ENCODE data around the gene MED9.

The MED9 gene

GRCh38 chr17:17523731-17524490 is 47.1 kb downstream of the MED9 start:
- Mint-ChIP-seq H3K36me3 (no peaks in the 10 kb centered on the region), H3K9me3 (no peaks in the 10 kb centered on the region), H3K27ac (no peak overlapping the region), H3K4me3 (no peak overlapping the region), H3K4me1 (no peaks in the 10 kb centered on the region)
- no peak for DNase-seq (ENCODE audit: low spot score in 2 of 2)
- no peak for ATAC-seq

- Mint-ChIP-seq H3K9me3 (no peaks in the 10 kb centered on the region), H3K4me3 (no peak overlapping the region), H3K4me1 (no peaks in the 10 kb centered on the region), H3K36me3 (no peaks in the 10 kb centered on the region), H3K27ac (peak overlapping the region; percentile 43)
- ATAC-seq, result no peak
- DNase-seq (ENCODE audit: low spot score in 2 of 2), result no peak
Observed at GRCh38 chr17:17525311-17525710, 48.5 kb downstream of the MED9 start.

GRCh38 chr17:17525956-17526355 is 49.2 kb downstream of the MED9 start:
- no peak for ATAC-seq
- no peaks in the 10 kb centered on the region for H3K4me1 Mint-ChIP-seq
- DNase-seq (ENCODE audit: low spot score in 2 of 2), result no peak
- H3K9me3 Mint-ChIP-seq, result no peaks in the 10 kb centered on the region
- H3K27ac Mint-ChIP-seq, result no peak overlapping the region
- H3K36me3 Mint-ChIP-seq, result no peaks in the 10 kb centered on the region
- H3K4me3 Mint-ChIP-seq, result no peak overlapping the region

GRCh38 chr17:17526369-17526768 is 49.6 kb downstream of the MED9 start:
- Mint-ChIP-seq H3K27ac (no peak overlapping the region), H3K36me3 (no peaks in the 10 kb centered on the region), H3K4me1 (no peaks in the 10 kb centered on the region), H3K4me3 (no peak overlapping the region), H3K9me3 (no peaks in the 10 kb centered on the region)
- DNase-seq (ENCODE audit: low spot score in 2 of 2), result no peak
- ATAC-seq, result no peak

GRCh38 chr17:17527534-17527933 is 50.7 kb downstream of the MED9 start:
- Mint-ChIP-seq H3K9me3 (no peaks in the 10 kb centered on the region), H3K4me1 (no peaks in the 10 kb centered on the region), H3K36me3 (no peaks in the 10 kb centered on the region), H3K4me3 (no peak overlapping the region), H3K27ac (no peak overlapping the region)
- DNase-seq (ENCODE audit: low spot score in 2 of 2), result no peak
- ATAC-seq, result no peak

GRCh38 chr17:17527956-17528500 is 51.2 kb downstream of the MED9 start:
- H3K27ac Mint-ChIP-seq, result no peak overlapping the region
- ATAC-seq, result no peak
- H3K4me1 Mint-ChIP-seq, result no peaks in the 10 kb centered on the region
- no peak overlapping the region for H3K4me3 Mint-ChIP-seq
- DNase-seq (ENCODE audit: low spot score in 2 of 2), result no peak
- no peaks in the 10 kb centered on the region for H3K36me3 Mint-ChIP-seq
- no peaks in the 10 kb centered on the region for H3K9me3 Mint-ChIP-seq

GRCh38 chr17:17528696-17529652 is 52.2 kb downstream of the MED9 start:
- H3K27ac Mint-ChIP-seq, result no peak overlapping the region
- no peaks in the 10 kb centered on the region for H3K4me1 Mint-ChIP-seq
- ATAC-seq, result no peak
- no peaks in the 10 kb centered on the region for H3K36me3 Mint-ChIP-seq
- no peak for DNase-seq (ENCODE audit: low spot score in 2 of 2)
- H3K4me3 Mint-ChIP-seq, result no peak overlapping the region
- H3K9me3 Mint-ChIP-seq, result no peaks in the 10 kb centered on the region

GRCh38 chr17:17531156-17531555 is 54.4 kb downstream of the MED9 start:
- no peak for ATAC-seq
- Mint-ChIP-seq H3K4me1 (no peaks in the 10 kb centered on the region), H3K9me3 (no peaks in the 10 kb centered on the region), H3K4me3 (no peak overlapping the region), H3K36me3 (no peaks in the 10 kb centered on the region), H3K27ac (no peak overlapping the region)
- DNase-seq (ENCODE audit: low spot score in 2 of 2), result no peak

- ATAC-seq (no peak), DNase-seq (ENCODE audit: low spot score in 2 of 2) (no peak)
- Mint-ChIP-seq H3K9me3 (no peaks in the 10 kb centered on the region), H3K4me1 (no peaks in the 10 kb centered on the region), H3K27ac (no peak overlapping the region), H3K36me3 (no peaks in the 10 kb centered on the region), H3K4me3 (no peak overlapping the region)
Observed at GRCh38 chr17:17532991-17533390, 56.2 kb downstream of the MED9 start.

GRCh38 chr17:17533901-17534441 is 57.2 kb downstream of the MED9 start:
- no peak overlapping the region for H3K27ac Mint-ChIP-seq
- H3K9me3 Mint-ChIP-seq, result no peaks in the 10 kb centered on the region
- ATAC-seq (no peak), DNase-seq (ENCODE audit: low spot score in 2 of 2) (no peak)
- H3K36me3 Mint-ChIP-seq, result no peaks in the 10 kb centered on the region
- no peaks in the 10 kb centered on the region for H3K4me1 Mint-ChIP-seq
- no peak overlapping the region for H3K4me3 Mint-ChIP-seq

GRCh38 chr17:17535957-17536356 is 59.2 kb downstream of the MED9 start:
- no peak overlapping the region for H3K27ac Mint-ChIP-seq
- H3K9me3 Mint-ChIP-seq, result no peaks in the 10 kb centered on the region
- ATAC-seq, result peak; percentile 26
- DNase-seq (ENCODE audit: low spot score in 2 of 2), result no peak
- H3K4me1 Mint-ChIP-seq, result peaks cover 5% of the 10 kb centered on the region
- no peak overlapping the region for H3K4me3 Mint-ChIP-seq
- H3K36me3 Mint-ChIP-seq, result no peaks in the 10 kb centered on the region

GRCh38 chr17:17536702-17537101 is 59.9 kb downstream of the MED9 start:
- no peak for DNase-seq (ENCODE audit: low spot score in 2 of 2)
- H3K27ac Mint-ChIP-seq, result no peak overlapping the region
- ATAC-seq, result no peak
- no peaks in the 10 kb centered on the region for H3K9me3 Mint-ChIP-seq
- peaks cover 8% of the 10 kb centered on the region for H3K4me1 Mint-ChIP-seq
- H3K4me3 Mint-ChIP-seq, result no peak overlapping the region
- no peaks in the 10 kb centered on the region for H3K36me3 Mint-ChIP-seq

- no peak for ATAC-seq
- Mint-ChIP-seq H3K9me3 (no peaks in the 10 kb centered on the region), H3K36me3 (no peaks in the 10 kb centered on the region), H3K4me1 (peaks cover 8% of the 10 kb centered on the region), H3K27ac (no peak overlapping the region), H3K4me3 (no peak overlapping the region)
- DNase-seq (ENCODE audit: low spot score in 2 of 2), result no peak
Observed at GRCh38 chr17:17537311-17538099, 60.7 kb downstream of the MED9 start.

- ATAC-seq (no peak), DNase-seq (ENCODE audit: low spot score in 2 of 2) (no peak)
- Mint-ChIP-seq H3K36me3 (no peaks in the 10 kb centered on the region), H3K4me3 (no peak overlapping the region), H3K27ac (no peak overlapping the region), H3K4me1 (peaks cover 8% of the 10 kb centered on the region), H3K9me3 (no peaks in the 10 kb centered on the region)
Observed at GRCh38 chr17:17538417-17539391, 61.9 kb downstream of the MED9 start.

Measured in stimulated activated effector memory CD8-positive, alpha-beta T cell treated with anti-CD3 and anti-CD28 coated beads, Interleukin-12 subunit alpha, Interleukin-12 subunit beta, amount 100 ng/mL, for 72 hours (primary cell).